Heart right ventricle (tissue), 16 donors: Measurements from ENCODE around the gene TMEM114. TPM values are rescaled to one million over a fixed set of nuclear protein-coding genes. Genes with fewer than 3 reads are reported as not detected.
"Not testable (repeated sequence)": the region's sequence is repeated elsewhere in the genome, so short reads cannot be mapped to it uniquely, and the experiment has no call there.

Experiments used
- ATAC-seq, 8 donors: fragments of 200-7000 bp; cut with Tn5 transposase; one replicate each; pipeline ENCODE4 v1.9.1; 2020; ENCODE audit warnings: mild to moderate bottlenecking in 8 of 8, moderate library complexity in 8 of 8, moderate number of reproducible peaks in 1 of 8
- DNase-seq, 2 donors: peaks; one replicate each; pipeline ENCODE4 v3.0.0-alpha.2; 2020
- H3K27ac ChIP-seq, 10 donors: fragments of 200-600 bp; sonication (generic) in 2 of 10; one replicate each; pipeline versions ENCODE4 v1.5.0 to v1.8.0; 2020 to 2022; ENCODE audit warnings: mild to moderate bottlenecking in 3 of 10
- H3K27me3 ChIP-seq, 7 donors: fragments of 200-600 bp; one replicate each; pipeline ENCODE4 v1.8.0; 2021 to 2022; ENCODE audit warnings: mild to moderate bottlenecking in 2 of 7
- H3K36me3 ChIP-seq, 9 donors: fragments of 200-600 bp; sonication (generic) in 1 of 9; one replicate each; pipeline versions ENCODE4 v1.5.0 to v1.8.0; 2020 to 2022; ENCODE audit warnings: mild to moderate bottlenecking in 2 of 9
- H3K4me1 ChIP-seq, 9 donors: fragments of 200-600 bp; sonication (generic) in 1 of 9; one replicate each; pipeline versions ENCODE4 v1.5.0 to v1.8.0; 2020 to 2022; ENCODE audit warnings: mild to moderate bottlenecking in 4 of 9
- H3K4me3 ChIP-seq, 10 donors: fragments of 200-600 bp; sonication (generic) in 2 of 10; one replicate each; pipeline versions ENCODE4 v1.5.0 to v1.8.0; 2020 to 2022; ENCODE audit warnings: mild to moderate bottlenecking in 7 of 10, moderate library complexity in 2 of 10
- H3K9me3 ChIP-seq, 11 donors: fragments of 200-600 bp in 10 of 11; sonication (generic) in 2 of 11; one replicate each; pipeline versions ENCODE4 v1.5.0 to v1.8.0; 2013 to 2022; ENCODE audit warnings: mild to moderate bottlenecking in 2 of 11, control low read depth in 1 of 11, moderate library complexity in 1 of 11
- WGBS, 2 donors: extraction: QIAGEN DNeasy Blood & Tissue Kit; methylation state at CpG; one replicate each; pipeline ENCODE4 v1.1.7; 2013; ENCODE audit warnings: inconsistent platforms in 1 of 2; 5-methylcytosine and 5-hydroxymethylcytosine counted together
- intact Hi-C, 10 donors: fragments of 100-400 bp; cut with DNase I; formaldehyde crosslinking; loops; one replicate each; pipeline versions ENCODE4 v1.11.1 to v1.14.2; 2022
- polyA plus RNA-seq, 2 donors: library from polyadenylated mRNA; stranded (reverse); fragments of 200-250 nt; gene quantifications; one replicate each; pipeline ENCODE4 v1.2.3, GENCODE V29; 2013
- total RNA-seq, 10 donors: library from RNA; stranded (reverse); fragmentation: NEBNext Ultra II Directional in 3 of 10; extraction: Animal tissue kit (Norgen Biotek cat#: 25700) in 3 of 10; gene quantifications; one replicate each; pipeline versions ENCODE4 v1.2.1 to v1.2.4, GENCODE V29; 2021 to 2023
- TF ChIP-seq, protein P1 (sequence below), 9 donors: fragments of 200-600 bp; sonication (generic) in 2 of 9; IDR thresholded peaks; one replicate each; pipeline versions ENCODE4 v1.5.0 to v1.8.0; 2021 to 2022; ENCODE audit warnings: antibody characterized with exemption in 9 of 9, mild to moderate bottlenecking in 5 of 9, moderate library complexity in 1 of 9
- donor health status: Arrhythmogenic right ventricular cardiomyopathy.
- donor health status: ischemic (EF 13 %, LVEDD 7.1; RV severe dilation, severe dysfunction).
- donor health status: healthy with polysubstance abuse.
- donor health status: DM: no; HTN: yes; CAD: no.
- donor health status: DM: no; HTN: no; CAD: no.
- donor health status: ischemic (EF 25% LVEDD 6.9; RV normal size, moderate dysfunction).
- donor health status: ischemic (EF 25% LVEDD 5.7; RV mildly dilated, moderate dysfunction).
- donor health status: healthy.
- donor health status: DM: yes; HTN: yes; CAD: no.
- donor health status: Ischemic cardiomyopathy.
- donor health status: ischemic (EF 35%, LVEDD 5.7; RV mildly dilated, moderate dysfunction).
- donor health status: nonischemic (EF 11% LVEDD 7.7; RV severe dilation, severe dysfunction).
- donor health status: DM: yes; HTN: yes; CAD: no.
- donor health status: PGD.
- donor health status: ischemic (EF 29% LVEDD 5.4; RV normal size, mild dysfunction).
- donor health status: nonischemic (EF 23%, LVEDD 6.1; RV moderate dilation, normal function).

TMEM114 gene
- total and polyA plus RNA-seq, 12 donors, result 0.34 to 0.37 TPM; not detected in 10

DNA sequence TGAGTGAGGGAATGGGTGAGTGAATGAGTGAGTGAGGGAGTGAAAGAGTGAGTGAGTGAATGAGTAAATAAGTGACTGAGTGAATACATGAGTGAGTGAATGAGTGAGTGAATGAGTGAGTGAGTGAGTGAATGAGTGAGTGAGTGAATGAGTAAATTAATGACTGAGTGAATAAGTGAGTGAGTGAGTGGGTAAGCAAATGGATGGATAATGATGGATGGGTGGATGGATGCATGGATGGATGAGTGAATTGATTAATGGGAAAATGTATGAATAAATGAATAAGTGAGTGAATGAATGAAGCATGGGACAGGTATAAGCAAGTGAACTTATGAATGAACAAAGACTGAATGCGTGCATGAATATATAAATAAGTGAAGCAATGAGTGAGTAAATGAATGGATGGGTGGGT is 25.4 kb downstream of the TMEM114 start:
- TF ChIP-seq, protein P1, sequence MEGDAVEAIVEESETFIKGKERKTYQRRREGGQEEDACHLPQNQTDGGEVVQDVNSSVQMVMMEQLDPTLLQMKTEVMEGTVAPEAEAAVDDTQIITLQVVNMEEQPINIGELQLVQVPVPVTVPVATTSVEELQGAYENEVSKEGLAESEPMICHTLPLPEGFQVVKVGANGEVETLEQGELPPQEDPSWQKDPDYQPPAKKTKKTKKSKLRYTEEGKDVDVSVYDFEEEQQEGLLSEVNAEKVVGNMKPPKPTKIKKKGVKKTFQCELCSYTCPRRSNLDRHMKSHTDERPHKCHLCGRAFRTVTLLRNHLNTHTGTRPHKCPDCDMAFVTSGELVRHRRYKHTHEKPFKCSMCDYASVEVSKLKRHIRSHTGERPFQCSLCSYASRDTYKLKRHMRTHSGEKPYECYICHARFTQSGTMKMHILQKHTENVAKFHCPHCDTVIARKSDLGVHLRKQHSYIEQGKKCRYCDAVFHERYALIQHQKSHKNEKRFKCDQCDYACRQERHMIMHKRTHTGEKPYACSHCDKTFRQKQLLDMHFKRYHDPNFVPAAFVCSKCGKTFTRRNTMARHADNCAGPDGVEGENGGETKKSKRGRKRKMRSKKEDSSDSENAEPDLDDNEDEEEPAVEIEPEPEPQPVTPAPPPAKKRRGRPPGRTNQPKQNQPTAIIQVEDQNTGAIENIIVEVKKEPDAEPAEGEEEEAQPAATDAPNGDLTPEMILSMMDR (IDR thresholded peaks at IDR 0.05), result no peak
- intact Hi-C loops, result loop anchor here in 7 of 10 donors (5.0 to 10.0 kb wide), 9 partner anchors 57 to 442 kb away; partner anchors contain the start of genes LITAFD (in 3 of the 7), PMM2 (in 3 of the 7), TMEM186 (in 3 of the 7) and METTL22 (in 1 of the 7)
- Histone ChIP-seq H3K36me3 (no peaks in the 10 kb centered on the region), H3K9me3 (no peaks in the 10 kb centered on the region), H3K4me1 (peaks cover 0 to 7% (median 0%) of the 10 kb centered on the region in 9 donors), H3K27me3 (peaks cover 0 to 10% (median 7%) of the 10 kb centered on the region in 7 donors), H3K4me3 (no peak overlapping the region), H3K27ac (no peak overlapping the region)
- WGBS, 2 donors, result 65 to 81% methylated on average over 1 of the region's 1 CpG
- no peak for DNase-seq
- ATAC-seq, result no peak

DNA sequence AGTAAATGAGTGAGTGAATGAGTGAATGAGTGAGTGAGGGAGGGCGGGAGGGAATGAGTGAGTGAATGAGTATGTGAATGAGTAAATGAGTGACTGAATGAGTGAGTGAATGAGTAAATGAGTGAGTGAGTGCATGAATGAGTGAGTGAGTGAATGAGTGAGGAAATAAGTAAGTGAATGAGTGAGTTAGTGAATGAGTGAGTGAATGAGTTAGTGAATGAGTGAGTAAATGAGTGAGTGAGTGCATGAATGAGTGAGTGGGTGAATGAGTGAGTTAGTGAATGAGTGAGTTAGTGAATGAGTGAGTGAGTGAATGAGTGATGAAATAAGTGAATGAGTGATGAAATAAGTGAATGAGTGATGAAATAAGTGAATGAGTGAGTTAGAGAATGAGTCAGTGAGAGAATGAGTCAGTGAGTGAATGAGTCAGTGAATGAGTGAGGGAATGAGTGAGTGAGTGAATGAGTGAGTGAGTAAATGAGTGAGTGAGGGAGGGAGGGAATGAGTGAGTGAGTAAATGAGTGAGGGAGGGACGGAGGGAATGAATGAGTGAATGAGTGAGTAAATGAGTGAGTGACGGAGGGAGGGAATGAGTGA is 26.3 kb downstream of the TMEM114 start:
- H3K27ac ChIP-seq, H3K4me3 ChIP-seq, H3K36me3 ChIP-seq, ATAC-seq, H3K4me1 ChIP-seq, DNase-seq, H3K9me3 ChIP-seq: not testable (repeated sequence)
- intact Hi-C loops, result loop anchor here in 4 of 10 donors (10.0 kb wide), 4 partner anchors 231 to 441 kb away; partner anchors contain the start of genes PMM2 (in 2 of the 4), TMEM186 (in 2 of the 4) and LITAFD (in 1 of the 4)
- 69 to 99% methylated on average over 3 of the region's 3 CpGs for WGBS, 2 donors
- peaks cover 0 to 16% (median 3%) of the 10 kb centered on the region in 7 donors for H3K27me3 ChIP-seq

DNA sequence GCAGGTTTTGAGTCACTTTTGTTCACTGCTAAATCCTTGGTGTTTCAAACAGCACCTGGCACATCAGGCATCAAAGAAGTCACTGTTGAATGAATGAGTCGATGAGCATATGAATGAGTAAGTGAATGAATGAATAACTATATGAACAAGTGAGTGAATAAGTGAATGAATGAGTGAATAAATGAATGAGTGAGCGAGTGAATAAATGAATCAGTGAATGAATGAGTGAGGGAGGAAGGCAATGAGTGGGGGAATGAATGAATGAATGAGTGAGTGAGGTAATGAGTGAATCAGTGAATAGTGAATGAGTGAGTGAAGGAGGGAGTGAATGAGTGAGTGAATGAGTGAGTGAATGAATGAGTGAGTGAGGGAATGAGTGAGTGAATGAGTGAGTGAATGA is 28.8 kb downstream of the TMEM114 start:
- no peak overlapping the region for H3K27ac ChIP-seq
- H3K27me3 ChIP-seq, result peaks cover 0 to 22% (median 6%) of the 10 kb centered on the region in 7 donors
- H3K4me1 ChIP-seq, result no peaks in the 10 kb centered on the region
- intact Hi-C loops, result loop anchor here in 4 of 10 donors (10.0 kb wide), 4 partner anchors 233 to 443 kb away; partner anchors contain the start of genes PMM2 (in 2 of the 4), TMEM186 (in 2 of the 4) and LITAFD (in 1 of the 4)
- no peaks in the 10 kb centered on the region for H3K9me3 ChIP-seq
- ATAC-seq, result no peak
- no peak overlapping the region for H3K4me3 ChIP-seq
- 83 to 84% methylated on average over 2 of the region's 2 CpGs for WGBS, 2 donors
- TF ChIP-seq, protein P1 (IDR thresholded peaks at IDR 0.05), result no peak
- no peak for DNase-seq
- H3K36me3 ChIP-seq, result no peaks in the 10 kb centered on the region

DNA sequence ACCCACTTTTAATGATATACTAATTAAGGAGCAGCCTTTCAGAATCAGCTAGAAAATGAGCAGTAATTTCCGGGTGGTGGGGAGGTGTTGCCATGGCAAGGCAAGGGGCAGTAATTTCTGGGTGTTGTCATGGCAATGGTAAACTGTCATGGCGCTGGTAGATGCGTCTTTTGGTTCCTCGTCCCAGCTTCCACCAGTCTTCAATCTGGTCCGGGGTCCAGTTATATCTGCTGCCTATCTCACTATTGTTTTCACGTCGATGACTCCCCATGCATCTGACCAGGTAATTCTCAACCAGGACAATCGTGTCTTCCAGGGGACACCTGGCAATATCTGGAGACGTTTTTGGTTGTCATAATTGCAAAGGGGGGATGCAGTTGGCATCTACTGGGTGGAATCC is 34.9 kb downstream of the TMEM114 start:
- Histone ChIP-seq H3K27me3 (peaks cover 0 to 57% (median 42%) of the 10 kb centered on the region in 7 donors), H3K4me1 (no peaks in the 10 kb centered on the region), H3K27ac (no peak overlapping the region), H3K9me3 (no peaks in the 10 kb centered on the region), H3K4me3 (no peak overlapping the region), H3K36me3 (no peaks in the 10 kb centered on the region)
- ATAC-seq (no peak), DNase-seq (no peak)
- TF ChIP-seq, protein P1 (IDR thresholded peaks at IDR 0.05), result no peak
- WGBS, 2 donors, result 59 to 82% methylated on average over 9 of the region's 9 CpGs
- intact Hi-C loops, result no loop called here

DNA sequence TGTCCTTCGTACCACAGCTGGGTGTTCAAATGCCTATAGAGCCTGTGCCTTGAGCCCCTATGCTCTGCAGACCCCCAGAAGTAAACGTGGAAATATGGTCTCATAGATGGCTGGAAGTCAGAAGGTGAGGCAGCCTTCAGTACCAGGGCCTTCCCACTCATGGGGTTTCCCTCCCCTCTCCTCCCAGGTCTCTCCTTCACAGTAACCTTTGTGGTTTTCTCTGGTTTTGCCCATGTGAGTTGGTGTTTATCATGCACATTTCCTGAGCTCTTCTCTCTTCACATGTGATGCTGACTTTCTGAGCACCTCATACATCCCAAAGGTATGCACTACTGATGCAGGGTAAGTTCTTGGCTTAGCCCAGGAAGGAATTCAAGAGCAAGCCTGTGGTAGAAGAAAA is 35.4 kb downstream of the TMEM114 start:
- Histone ChIP-seq H3K9me3 (no peaks in the 10 kb centered on the region), H3K27me3 (peaks cover 0 to 57% (median 42%) of the 10 kb centered on the region in 7 donors), H3K27ac (no peak overlapping the region), H3K36me3 (no peaks in the 10 kb centered on the region), H3K4me3 (no peak overlapping the region), H3K4me1 (no peaks in the 10 kb centered on the region)
- ATAC-seq (no peak), DNase-seq (no peak)
- intact Hi-C loops, result no loop called here
- TF ChIP-seq, protein P1 (IDR thresholded peaks at IDR 0.05), result no peak
- WGBS, 2 donors, result 63 to 68% methylated on average over 2 of the region's 2 CpGs
